HG02852 (cell line): ENCODE measurements around the gene HAPLN3.
"Not testable (repeated sequence)": the region's sequence is repeated elsewhere in the genome, so short reads cannot be mapped to it uniquely, and the experiment has no call there.

ENCODE experiments used
- ATAC-seq: cut with Tn5 transposase; IDR thresholded peaks from one replicate; pipeline ENCODE4 v1.9.1; 2021; ENCODE audit warnings: mild to moderate bottlenecking, moderate library complexity; ENCODE audit not compliant: unreplicated experiment

Gene HAPLN3, protein sequence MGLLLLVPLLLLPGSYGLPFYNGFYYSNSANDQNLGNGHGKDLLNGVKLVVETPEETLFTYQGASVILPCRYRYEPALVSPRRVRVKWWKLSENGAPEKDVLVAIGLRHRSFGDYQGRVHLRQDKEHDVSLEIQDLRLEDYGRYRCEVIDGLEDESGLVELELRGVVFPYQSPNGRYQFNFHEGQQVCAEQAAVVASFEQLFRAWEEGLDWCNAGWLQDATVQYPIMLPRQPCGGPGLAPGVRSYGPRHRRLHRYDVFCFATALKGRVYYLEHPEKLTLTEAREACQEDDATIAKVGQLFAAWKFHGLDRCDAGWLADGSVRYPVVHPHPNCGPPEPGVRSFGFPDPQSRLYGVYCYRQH

GRCh38 chr15:88894819-88895767, at the start of gene HAPLN3:
Gene HAPLN3 (minus strand): TSS chr15:88895544. CDS start chr15:88887298, 8,246 bp downstream.
- ATAC-seq = peak; percentile 53

- no peak for ATAC-seq
Measured at GRCh38 chr15:88940110-88940675, 44.8 kb upstream of the HAPLN3 start.

DNA sequence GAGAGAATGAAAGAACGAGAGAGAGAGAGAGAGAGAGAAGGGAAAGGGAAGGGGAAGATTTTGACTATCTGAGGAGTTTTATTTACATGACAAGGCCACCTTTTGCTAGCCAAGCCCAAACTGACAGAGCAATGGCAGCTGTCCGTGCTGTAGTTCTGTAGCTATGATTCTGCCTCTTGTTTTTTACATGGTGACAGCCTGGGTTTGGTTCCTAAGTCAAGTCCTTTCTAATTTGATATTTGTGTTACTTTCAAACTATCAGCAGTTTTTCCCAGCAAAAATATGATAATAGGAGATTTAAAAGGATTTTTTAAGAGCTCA, 44.1 kb upstream of the HAPLN3 start:
- ATAC-seq = no peak

GRCh38 chr15:88938802-88939485, 43.6 kb upstream of the HAPLN3 start:
- no peak for ATAC-seq

DNA sequence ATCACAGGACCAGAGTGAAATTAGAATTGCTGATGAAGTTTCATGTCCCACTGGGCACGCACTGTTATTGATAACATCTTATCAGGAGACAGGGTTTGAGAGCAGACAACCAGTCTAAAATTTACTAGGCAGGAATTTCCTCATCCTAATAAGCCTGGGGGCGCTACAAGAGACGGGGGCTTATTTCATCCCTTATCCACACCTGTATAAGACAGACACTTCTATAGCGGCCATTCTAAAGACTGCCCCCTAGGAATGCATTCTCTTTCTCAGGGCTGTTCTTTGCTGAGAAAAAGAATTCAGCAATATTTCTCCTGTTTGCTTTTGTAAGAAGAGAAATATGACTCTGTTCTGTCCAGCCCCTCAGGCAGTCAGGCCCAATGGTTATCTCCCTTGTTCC, 39.1 kb upstream of the HAPLN3 start:
- ATAC-seq = not testable (repeated sequence)

DNA sequence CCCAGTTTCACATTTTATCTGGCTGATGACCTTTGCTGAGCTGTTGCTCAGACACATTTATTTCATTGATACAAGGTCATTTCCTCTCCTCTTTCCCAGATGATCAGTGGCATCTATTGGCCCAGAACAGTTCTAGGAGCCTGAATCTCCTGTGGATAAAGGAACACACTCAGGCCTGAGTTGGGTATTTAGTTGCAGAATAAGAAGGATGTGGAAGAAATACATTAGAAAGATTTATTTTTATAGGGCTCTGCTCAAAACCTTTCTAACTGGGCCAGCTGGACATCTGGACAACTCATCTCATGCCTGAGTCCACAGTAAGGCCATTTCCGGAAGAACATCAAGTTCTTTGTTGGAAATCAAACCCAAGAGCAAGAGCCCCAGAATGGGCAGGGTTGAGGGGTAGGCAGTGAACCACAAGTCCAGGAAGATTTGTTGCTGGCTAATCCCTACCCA, 37.6 kb upstream of the HAPLN3 start:
- ATAC-seq = no peak

DNA sequence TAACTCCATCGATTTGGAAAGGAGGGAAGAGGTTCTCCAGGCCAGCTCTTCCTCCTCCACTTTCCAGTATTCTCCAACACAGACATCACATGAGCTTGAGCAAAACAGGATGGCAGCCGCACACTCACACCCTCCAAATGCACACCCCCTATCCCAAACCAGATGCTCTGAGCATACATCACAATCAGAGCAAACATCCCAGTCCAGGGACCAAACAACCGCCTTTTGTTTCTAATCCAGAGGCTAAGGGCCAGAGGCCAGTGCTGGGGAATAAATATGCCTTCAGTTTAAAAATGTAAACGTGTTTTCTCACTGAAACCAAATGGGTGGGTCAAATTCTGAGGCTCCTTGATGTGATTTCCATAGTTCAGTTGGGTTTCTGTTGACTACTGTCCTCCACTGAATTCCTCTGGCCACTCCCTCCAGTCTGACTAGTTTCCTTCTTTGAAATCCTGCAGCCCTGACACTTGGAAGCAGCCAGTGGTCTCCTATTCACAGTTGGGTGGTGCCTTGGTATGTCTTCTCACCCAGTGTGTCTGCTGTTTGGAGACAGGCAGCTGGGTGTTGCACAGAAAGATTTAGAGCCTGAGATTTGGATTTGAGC, 37.0 kb upstream of the HAPLN3 start:
- ATAC-seq = no peak

DNA sequence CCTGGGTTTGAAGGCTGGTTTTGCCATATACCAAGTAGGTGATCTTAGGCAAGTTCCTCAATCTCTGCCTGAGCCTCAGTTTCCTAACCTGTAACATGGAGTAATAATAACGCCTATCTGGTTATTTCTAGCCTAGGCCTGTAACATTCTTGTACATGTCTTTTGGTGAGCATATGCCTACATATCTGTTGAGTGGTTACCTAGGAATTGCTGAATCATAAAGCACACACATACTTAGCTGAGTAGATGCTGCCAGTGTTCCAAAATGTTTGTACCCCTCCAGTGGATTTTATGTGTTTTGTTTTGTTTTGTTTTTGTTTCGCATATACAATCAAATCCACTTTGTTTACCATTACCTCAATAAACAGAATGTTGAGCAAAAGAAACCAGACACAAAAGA, 35.2 kb upstream of the HAPLN3 start:
- no peak for ATAC-seq

DNA sequence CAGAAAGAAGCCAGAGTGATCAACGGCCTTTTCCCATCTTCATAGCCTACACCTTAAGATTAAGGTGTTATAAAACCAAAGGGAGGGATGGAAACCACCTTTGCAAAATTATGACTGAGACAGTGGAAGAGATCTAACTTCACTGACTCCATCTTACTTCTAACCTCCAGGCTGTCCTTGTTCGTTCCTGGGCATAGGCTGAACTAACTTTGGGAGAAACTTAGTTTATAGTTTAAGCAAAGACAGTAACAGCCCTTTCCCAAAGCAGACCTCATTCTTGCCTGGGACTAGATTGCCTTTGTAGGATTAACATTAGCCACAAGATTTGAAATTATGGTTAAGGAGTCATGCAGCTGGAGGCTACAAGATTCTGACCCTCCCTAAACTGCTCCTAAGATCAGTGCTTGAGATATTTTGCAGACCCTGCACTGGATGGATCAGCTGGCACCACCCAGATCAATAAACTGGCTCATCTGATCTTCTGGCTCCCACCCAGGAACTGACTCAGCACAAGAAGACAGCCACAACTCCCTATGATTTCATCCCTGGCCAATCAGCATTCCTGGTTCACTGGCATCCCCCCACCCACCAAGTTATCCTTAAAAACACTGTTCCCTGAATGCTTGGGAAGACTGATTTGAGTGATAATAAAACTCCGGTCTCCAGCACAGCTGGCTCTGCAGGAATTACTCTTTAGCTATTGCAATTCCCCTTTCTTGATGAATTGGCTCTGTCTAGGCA, 34.2 kb upstream of the HAPLN3 start:
- not testable (repeated sequence) for ATAC-seq

DNA sequence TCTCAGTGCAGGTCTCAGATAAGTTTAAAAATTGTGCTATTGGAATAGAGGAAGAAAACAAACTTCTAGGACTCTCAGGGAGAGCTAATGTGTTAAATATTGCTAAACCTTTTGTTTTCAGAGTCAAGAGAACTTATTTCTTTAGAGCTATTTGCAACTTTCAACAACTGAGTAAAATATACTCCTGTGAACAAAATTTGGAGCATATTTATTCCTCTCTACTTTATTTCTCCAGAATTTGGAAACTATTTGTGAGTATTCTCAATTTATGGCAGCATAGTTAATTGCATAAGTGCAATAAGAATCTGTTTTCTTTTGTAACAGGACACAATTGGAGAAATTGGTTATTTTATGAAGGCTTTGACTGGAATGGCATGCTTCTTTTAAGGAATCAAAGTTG, 32.8 kb upstream of the HAPLN3 start:
- not testable (repeated sequence) for ATAC-seq

- not testable (repeated sequence) for ATAC-seq
Measured at GRCh38 chr15:88925648-88926047, 30.3 kb upstream of the HAPLN3 start.

GRCh38 chr15:88920892-88921435, 25.6 kb upstream of the HAPLN3 start:
- peak; percentile 87 for ATAC-seq

GRCh38 chr15:88920186-88920891, 25.0 kb upstream of the HAPLN3 start:
- no peak for ATAC-seq

GRCh38 chr15:88918738-88919137, 23.4 kb upstream of the HAPLN3 start:
- ATAC-seq = no peak

GRCh38 chr15:88917760-88918159, 22.4 kb upstream of the HAPLN3 start:
- ATAC-seq = no peak

DNA sequence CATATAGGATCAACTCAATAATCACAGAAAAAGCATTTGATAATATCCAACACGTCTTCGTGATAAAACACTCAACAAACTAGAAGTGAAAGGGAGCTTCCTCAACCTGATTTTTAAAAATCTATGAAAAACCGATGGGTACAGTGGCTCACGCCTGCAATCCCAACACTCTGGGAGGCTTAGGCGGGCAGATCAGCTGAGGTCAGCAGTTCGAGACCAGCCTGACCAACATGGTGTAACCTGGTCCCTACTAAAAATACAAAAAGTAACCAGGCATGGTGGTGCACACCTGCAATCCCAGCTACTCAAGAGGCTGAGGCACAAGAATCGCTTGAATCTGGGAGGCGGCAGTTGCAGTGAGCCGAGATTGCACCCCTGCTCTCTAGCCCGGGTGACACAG, 20.0 kb upstream of the HAPLN3 start:
- ATAC-seq = no peak

- no peak for ATAC-seq
Measured at GRCh38 chr15:88913850-88914169, 18.5 kb upstream of the HAPLN3 start.

- peak; percentile 73 for ATAC-seq
Measured at GRCh38 chr15:88913017-88913849, 17.9 kb upstream of the HAPLN3 start, which contains the start of gene MFGE8. Gene MFGE8 (minus strand): TSS chr15:88913379. CDS start chr15:88913319, 60 bp downstream.
